ENCODE results near the gene BNC2.
A peak's percentile ranks its signal among the peaks of the same experiment; 100 is the strongest.

Gene BNC2

GRCh38 chr9:16664211-16664610, 206.3 kb downstream of the BNC2 start:
- no peak for DNase-seq

- DNase-seq, result no peak
Measured at GRCh38 chr9:16661816-16662215, 208.7 kb downstream of the BNC2 start.

DNA sequence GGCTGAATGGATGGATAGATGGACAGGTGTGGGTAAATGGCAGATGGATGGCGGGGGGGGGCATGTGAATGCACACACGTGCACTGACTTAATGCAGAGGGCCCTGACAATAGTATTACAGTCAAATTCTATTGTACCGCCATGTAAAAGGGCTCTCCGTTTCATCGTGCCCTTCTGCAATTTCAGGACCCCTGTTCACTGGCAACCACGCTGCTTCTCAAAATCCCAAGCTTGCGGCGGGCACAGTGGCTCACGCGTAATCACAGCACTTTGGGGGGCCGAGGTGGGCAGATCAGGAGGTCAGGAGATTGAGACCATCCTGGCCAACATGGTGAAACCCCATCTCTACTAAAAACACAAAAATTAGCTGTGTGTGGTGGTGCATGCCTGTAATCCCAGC, 211.4 kb downstream of the BNC2 start:
- no peak for DNase-seq

DNA sequence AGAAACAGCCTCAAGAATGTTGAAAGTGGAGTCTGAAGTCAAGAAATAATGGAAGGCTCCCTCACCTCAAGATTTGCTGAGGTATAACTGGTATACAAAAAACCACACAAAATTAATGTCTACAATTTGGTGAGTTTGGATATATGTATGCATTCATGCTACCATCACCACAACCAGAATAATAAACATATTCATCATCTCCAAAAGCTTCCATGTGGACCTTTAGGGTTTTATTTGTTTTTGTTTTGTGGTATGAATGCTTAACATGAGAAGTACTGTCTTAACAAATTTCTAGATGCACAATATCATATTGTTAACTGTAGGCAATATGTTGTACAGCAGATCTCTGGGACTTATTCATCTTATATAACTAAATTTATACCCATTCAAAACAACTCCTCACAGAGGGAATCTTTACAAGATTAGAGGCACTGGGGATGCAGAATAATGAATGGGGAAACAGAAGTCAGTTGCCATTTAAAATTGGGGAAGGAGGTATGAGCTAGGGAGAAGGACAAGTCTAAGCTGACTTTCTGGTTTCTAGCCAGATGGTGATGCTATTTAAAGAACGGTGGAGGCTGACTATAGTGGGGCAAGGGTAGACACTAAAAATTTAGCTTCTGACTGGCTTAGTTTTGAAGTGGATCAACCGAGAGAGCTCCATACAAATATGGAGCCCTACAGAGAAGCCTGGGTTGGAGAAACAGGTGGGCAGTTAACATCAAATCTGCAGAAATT, 213.9 kb downstream of the BNC2 start:
- peak; percentile 61 for DNase-seq

GRCh38 chr9:16654596-16655126, 215.8 kb downstream of the BNC2 start:
- no peak for DNase-seq

DNA sequence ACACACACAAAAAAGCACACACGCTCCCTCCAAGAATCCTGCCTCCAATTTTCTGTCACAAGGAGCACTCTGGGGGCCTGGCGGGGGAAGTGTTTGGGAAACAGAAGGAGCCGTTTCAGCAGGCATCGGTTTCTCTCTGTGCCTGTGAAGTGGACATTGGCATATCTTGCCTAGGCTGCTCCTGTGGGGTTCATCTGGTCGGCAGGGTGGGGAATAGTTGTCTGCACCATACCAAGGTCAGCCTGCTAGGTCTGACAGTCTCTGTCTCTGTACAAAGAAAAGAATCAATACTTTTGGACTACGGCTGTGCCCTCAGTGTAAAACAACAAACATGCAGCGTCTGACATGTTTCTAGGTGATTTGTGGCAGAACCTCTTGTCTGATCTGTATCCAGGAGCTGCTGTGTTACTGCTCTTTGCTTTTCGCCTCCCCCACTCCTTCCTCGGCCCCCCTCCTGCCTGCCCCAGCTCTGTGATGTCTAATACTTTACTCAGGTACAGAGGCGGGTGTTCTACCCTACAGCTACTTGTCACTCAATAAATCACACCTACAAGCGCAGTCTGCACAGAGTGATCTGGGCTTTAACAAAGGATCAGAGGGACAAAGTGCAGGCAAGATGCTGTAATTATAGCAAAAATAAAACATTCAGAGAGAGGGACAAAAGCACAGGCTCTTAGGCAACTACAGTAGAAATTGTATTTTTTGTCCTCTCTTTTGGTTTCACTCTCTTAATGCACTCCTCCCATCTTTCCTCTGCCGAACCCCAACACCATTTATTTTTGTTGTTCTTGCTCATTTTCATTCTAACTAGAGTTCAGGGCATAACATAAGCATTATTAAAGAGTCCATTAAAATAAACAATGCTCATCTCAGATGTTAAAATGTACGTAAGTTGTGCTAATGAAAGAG, 216.7 kb downstream of the BNC2 start:
- no peak for DNase-seq

- no peak for DNase-seq
Measured at GRCh38 chr9:16652582-16652981, 217.9 kb downstream of the BNC2 start.

- no peak for DNase-seq
Measured at GRCh38 chr9:16651446-16651964, 219.0 kb downstream of the BNC2 start.

DNA sequence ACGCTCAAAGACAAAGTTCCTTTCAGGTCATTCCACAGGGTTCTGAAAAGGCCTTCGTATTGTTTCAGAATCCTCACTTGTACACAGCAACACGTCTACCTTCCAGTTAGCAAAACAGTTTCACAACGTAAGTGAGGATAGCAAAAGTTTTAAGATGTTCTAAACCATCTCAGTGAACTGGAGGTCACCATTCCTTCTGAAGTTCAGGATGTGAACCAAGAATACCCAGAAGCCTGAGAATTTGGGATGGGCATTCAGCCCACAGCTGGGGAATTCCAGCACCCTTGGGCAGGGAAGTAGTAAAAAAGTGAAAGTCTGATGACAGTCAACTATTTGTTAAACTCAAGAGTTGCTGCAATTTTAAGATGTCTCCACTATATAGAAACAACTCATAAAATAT, 224.5 kb downstream of the BNC2 start:
- no peak for DNase-seq

DNA sequence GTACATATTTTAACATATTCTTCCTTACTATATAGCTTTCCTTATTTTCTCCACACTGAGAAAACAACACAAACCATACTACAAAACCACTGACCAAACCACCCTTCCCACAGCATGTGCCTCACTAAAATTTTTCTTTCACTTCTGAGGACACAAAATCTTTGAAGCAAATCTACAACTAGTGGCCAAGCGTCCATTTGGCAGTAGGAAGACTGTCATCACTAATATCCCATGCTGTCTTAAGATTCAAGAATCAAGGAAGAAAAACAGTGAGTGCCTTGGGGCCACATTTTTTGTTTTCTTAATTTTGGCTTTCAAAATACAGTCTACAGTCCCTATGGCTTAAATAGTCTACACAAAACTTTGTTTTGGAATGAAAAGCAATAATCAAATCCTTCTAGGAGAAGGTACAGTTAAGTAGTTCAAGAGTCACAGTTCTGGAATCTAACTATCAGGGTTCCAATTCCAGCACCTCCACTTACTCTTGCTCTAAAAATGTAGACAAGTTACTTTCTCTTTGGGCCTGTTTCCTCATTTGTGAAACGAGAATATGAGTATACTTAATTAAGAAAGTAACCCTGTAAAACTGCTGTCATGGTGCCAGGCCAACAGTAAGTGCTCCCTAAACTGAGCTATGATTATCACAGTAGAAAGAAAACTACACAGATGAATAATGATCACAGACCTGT, 227.9 kb downstream of the BNC2 start:
- DNase-seq, result no peak

- DNase-seq, result no peak
Measured at GRCh38 chr9:16640649-16641048, 229.8 kb downstream of the BNC2 start.

GRCh38 chr9:16639644-16640043, 230.8 kb downstream of the BNC2 start:
- no peak for DNase-seq

DNA sequence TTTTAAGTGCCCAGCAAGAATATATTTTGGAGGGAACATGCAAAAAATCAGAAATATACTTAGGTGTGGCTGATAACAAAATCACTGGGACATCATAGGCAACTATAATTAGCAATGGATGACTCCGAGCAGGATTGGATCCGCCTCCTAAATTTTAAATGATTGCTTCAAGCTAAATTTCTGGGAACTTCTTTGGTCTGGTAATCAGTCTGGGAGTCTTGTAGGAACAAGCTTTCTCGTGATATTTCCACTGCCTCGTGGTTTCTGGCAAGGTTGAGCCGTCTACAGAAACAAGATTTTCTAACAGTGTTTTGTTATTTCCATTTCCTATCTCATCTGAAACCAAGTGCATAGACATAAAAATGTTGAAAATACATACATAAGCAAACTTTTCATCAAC, 232.6 kb downstream of the BNC2 start:
- no peak for DNase-seq

DNA sequence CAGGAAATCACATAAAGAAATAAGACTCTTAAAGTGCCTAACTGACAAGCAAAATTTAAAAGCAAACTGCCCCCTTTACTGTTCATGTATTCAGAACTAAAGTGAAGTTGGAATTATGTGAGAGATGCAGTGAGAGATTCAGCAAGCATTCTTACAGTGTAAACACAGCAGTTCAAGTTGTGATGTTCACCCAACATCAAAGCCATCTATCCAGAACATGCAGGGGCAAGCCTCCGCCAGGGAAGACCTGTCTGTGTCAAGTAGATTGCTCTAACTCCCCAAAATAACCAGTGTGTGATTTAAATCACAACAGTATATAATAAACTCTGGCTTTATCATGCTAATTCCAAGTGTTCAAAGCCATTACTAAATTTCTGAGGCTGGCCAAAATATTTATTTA, 233.3 kb downstream of the BNC2 start:
- DNase-seq, result no peak

DNA sequence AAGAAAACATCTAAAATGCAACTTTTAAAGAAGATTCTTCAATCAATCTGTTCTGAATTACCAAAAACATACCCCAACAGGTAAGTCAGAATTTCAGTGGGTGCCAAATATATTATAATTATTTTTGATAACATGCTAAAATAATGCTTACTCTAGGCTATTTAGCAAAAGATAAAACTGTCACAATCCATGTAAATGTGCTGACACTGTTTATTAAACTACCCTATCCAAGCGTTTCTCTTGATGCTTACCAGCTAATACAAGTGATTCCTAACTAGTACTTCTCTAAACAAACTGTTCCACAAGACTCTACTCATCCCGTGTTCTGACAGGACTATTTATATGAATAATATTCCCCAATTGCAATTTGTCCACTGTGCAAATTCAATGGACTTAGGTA, 236.7 kb downstream of the BNC2 start:
- DNase-seq, result no peak

DNA sequence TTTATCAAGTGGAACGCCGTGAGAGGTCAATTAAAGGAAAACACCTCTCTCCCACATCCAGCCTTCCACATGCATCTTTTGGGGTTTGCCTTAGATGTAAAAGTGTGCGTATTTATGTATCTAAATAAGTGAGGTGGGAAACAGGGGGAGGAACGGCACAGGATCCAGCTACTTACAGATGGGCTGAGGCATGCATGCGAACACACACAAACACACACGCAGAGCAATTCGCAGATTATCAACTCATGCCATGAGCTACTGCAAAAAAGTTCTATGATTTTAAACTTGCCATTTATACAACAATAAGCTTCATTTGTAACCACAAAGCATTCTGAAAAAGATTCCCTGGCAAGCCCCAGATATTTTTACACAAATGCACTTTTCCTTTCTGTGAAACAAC, 242.1 kb downstream of the BNC2 start:
- DNase-seq, result no peak

GRCh38 chr9:16627967-16628366, 242.5 kb downstream of the BNC2 start:
- DNase-seq, result peak; percentile 46

DNA sequence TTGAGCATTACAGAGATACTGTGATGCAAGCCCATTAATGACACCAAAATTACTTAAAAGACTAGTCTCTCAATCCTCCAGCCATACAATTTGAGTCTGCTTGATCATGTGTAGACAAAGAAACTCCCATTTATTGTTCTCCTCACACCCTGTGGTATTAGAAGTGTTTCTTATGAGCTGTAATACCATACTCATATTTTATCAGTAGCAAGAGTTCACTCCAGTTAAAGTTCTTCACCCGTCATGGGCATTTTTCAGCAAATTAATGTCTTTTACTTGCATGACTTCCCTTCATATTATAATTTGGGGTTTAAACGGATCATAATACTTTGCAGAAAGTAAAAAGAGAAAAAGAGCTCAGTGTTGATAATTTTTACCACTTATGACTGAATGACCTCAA, 242.9 kb downstream of the BNC2 start:
- DNase-seq, result no peak

DNA sequence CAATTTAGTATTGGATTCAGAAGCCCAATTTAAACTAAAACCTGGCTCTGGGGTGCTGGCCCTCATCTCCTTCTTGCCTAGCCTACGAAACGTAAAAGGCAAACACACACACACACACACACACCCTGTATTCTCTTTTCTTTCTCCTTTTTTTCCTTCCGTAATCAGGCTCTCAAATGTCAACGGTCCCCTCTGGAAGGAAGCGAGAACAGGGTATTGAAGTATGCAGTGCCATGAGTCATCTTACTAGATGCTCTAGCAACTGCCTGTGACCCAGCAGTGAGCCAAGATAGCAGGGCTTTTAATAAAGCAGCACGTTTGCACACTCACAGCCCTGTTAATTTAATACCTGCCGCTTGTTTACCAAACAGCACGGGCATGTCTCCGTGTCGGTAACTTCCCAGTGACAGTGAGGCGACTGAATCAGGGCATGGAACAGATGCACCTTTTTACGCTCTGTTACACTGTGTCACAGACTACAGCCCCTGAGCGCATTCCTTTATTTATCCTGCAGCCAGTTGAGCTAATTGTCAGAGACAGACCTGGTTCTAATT, 243.8 kb downstream of the BNC2 start:
- DNase-seq, result peak; percentile 80

DNA sequence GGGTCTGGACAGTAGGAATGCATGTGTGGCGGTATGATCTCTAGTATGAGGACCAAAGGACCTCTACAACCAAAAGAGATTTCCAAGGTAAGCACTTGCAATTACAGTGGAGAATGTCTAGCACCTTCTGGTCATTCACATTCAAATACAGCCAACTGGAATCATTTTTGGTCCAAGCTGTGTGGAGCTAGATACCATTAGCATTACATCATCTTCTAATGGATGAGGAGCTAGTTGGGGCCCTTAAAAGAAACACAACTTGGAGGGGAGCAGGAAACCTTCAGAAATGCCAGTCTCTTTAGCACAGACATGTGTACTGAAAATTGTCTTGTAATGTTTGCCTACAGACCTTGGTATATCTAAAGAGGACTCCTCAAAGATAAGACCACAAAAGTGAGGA, 244.7 kb downstream of the BNC2 start:
- no peak for DNase-seq

GRCh38 chr9:16625161-16625631, 245.3 kb downstream of the BNC2 start:
- no peak for DNase-seq

GRCh38 chr9:16624744-16625117, 245.7 kb downstream of the BNC2 start:
- no peak for DNase-seq

Data from MV-4-11 (cell line).